Measurements from ENCODE around the gene C2.

The C2 gene

DNA sequence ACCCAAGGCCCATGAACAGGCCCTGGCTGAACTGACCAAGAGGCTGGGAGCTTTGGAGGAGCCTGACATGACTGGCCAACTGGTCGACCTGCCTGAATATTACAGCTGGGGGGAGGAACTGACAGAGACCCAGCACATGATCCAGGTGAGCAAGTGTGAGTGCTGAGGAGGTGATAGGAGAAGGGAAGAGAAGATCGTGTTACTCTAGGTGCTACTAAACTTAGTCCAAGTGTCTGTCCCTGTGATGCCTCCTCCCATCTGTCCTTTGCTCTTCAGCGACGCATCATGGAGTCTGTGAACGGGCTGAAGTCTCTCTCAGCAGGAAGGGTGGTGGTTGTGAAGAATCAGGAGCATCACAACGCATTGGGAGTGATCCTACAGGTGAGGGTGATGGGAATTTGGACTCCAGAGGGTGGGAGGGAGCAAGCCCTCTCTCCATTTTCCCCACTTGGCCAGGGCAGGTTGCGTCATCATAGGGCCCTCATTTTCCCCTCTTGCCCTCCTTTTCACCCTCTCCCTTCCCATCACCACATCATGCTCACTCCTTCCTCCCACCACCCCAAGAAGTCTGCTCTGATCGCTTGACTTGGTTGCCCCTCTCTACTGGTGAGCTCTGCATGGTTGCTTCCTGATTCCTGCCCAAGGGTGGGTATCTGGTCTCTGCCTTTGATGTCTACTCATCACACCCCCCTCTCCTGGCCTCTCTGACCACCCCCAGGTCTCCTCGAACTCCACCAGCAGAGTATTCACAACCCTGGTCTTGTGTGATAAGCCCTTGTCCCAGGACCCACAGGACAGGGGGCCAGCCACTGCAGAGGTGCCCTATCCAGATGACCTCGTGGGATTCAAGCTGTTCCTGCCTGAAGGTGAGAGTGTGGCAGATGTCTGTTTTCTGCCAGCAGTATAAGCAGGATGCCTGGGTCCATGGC lies 39.7 kb downstream of the C2 start:
- no peaks in the 10 kb centered on the region for H3K9me3 ChIP-seq (ENCODE audit: insufficient read depth, low read length, severe bottlenecking)
- TF ChIP-seq, protein P1, sequence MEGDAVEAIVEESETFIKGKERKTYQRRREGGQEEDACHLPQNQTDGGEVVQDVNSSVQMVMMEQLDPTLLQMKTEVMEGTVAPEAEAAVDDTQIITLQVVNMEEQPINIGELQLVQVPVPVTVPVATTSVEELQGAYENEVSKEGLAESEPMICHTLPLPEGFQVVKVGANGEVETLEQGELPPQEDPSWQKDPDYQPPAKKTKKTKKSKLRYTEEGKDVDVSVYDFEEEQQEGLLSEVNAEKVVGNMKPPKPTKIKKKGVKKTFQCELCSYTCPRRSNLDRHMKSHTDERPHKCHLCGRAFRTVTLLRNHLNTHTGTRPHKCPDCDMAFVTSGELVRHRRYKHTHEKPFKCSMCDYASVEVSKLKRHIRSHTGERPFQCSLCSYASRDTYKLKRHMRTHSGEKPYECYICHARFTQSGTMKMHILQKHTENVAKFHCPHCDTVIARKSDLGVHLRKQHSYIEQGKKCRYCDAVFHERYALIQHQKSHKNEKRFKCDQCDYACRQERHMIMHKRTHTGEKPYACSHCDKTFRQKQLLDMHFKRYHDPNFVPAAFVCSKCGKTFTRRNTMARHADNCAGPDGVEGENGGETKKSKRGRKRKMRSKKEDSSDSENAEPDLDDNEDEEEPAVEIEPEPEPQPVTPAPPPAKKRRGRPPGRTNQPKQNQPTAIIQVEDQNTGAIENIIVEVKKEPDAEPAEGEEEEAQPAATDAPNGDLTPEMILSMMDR (IDR thresholded peaks at IDR 0.05; ENCODE audit: borderline replicate concordance, extremely low read depth, low read length, poor library complexity, severe bottlenecking) = no peak
- no peak for TF ChIP-seq EZH2 (IDR thresholded peaks at IDR 0.05; ENCODE audit: borderline replicate concordance, low read depth, low read length, severe bottlenecking)
- H3K9ac ChIP-seq (ENCODE audit: low read depth, low read length) = no peak overlapping the region
- ATAC-seq (ENCODE audit: insufficient read depth, low read depth) (no peak), DNase-seq (no peak)
- peaks cover 6% of the 10 kb centered on the region; the same call in 1 of the 2 replicates for H4K20me1 ChIP-seq (ENCODE audit: insufficient read depth, low read length)
- no peak overlapping the region for H3K4me2 ChIP-seq (ENCODE audit: insufficient read depth, low read length)
- no peak overlapping the region for H3K27ac ChIP-seq (ENCODE audit: low read length)
- peaks cover 26% of the 10 kb centered on the region for H3K4me1 ChIP-seq (ENCODE audit: insufficient read depth, low read length)
- H3K4me3 ChIP-seq (ENCODE audit: low read depth in 1 of 2, low read length in 2 of 2) = no peak overlapping the region
- H3K79me2 ChIP-seq (ENCODE audit: insufficient read depth, low read length) = peaks cover 24% of the 10 kb centered on the region
- no peak overlapping the region for H2AFZ ChIP-seq (ENCODE audit: low read depth, low read length)
- H3K27me3 ChIP-seq (ENCODE audit: insufficient read depth, low read length, poor library complexity) = no peaks in the 10 kb centered on the region
- H3K36me3 ChIP-seq (ENCODE audit: insufficient read depth, low read length) = peaks cover 83% of the 10 kb centered on the region

DNA sequence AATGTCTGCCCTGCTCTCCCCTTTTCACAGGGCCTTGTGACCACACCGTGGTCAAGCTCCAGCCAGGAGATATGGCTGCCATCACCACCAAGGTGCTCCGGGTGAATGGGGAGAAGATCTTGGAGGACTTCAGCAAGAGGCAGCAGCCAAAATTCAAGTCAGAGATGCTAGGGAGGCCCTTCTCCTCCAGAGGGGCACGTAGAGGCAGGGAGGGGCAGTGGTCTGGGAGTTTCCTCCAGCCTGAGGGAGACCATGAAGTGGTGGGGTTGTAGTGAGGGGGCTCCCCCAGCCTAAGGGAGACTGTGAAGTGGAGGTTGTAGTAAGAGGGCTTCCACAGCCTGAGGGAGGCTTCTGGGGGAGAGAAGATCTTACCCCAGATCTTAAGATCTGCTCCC lies 40.4 kb downstream of the C2 start:
- Histone ChIP-seq H3K4me1 (ENCODE audit: insufficient read depth, low read length) (peaks cover 31% of the 10 kb centered on the region), H4K20me1 (ENCODE audit: insufficient read depth, low read length) (peaks cover 6% of the 10 kb centered on the region; the same call in 1 of the 2 replicates), H3K27ac (ENCODE audit: low read length) (no peak overlapping the region), H3K4me2 (ENCODE audit: insufficient read depth, low read length) (no peak overlapping the region), H3K9me3 (ENCODE audit: insufficient read depth, low read length, severe bottlenecking) (no peaks in the 10 kb centered on the region), H3K9ac (ENCODE audit: low read depth, low read length) (no peak overlapping the region), H3K27me3 (ENCODE audit: insufficient read depth, low read length, poor library complexity) (no peaks in the 10 kb centered on the region), H3K4me3 (ENCODE audit: low read depth in 1 of 2, low read length in 2 of 2) (no peak overlapping the region), H3K79me2 (ENCODE audit: insufficient read depth, low read length) (peaks cover 30% of the 10 kb centered on the region), H3K36me3 (ENCODE audit: insufficient read depth, low read length) (peaks cover 76% of the 10 kb centered on the region), H2AFZ (ENCODE audit: low read depth, low read length) (no peak overlapping the region)
- no peak for TF ChIP-seq EZH2 (IDR thresholded peaks at IDR 0.05; ENCODE audit: borderline replicate concordance, low read depth, low read length, severe bottlenecking)
- TF ChIP-seq, protein P1 (IDR thresholded peaks at IDR 0.05; ENCODE audit: borderline replicate concordance, extremely low read depth, low read length, poor library complexity, severe bottlenecking) = no peak
- ATAC-seq (ENCODE audit: insufficient read depth, low read depth) (no peak), DNase-seq (no peak)

DNA sequence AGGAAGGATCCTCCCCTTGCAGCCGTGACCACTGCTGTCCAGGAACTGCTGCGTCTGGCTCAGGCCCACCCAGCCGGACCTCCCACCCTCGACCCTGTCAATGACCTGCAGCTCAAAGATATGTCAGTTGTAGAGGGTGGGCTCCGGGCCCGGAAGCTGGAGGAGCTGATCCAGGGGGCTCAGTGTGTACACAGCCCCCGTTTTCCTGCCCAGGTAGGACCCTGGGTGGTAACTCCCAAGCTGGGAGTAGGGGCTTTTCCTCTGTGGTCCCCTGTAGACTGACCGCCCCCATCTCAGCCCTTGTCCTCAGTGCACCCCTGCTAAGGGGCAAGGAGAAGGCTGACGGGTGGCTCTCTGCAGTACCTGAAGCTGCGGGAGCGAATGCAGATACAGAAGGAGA lies 40.8 kb downstream of the C2 start:
- no peak overlapping the region for H2AFZ ChIP-seq (ENCODE audit: low read depth, low read length)
- H3K4me2 ChIP-seq (ENCODE audit: insufficient read depth, low read length) = no peak overlapping the region
- ATAC-seq (ENCODE audit: insufficient read depth, low read depth) (no peak), DNase-seq (no peak)
- peaks cover 6% of the 10 kb centered on the region; the same call in 1 of the 2 replicates for H4K20me1 ChIP-seq (ENCODE audit: insufficient read depth, low read length)
- no peaks in the 10 kb centered on the region for H3K27me3 ChIP-seq (ENCODE audit: insufficient read depth, low read length, poor library complexity)
- H3K79me2 ChIP-seq (ENCODE audit: insufficient read depth, low read length) = peaks cover 34% of the 10 kb centered on the region
- H3K4me3 ChIP-seq (ENCODE audit: low read depth in 1 of 2, low read length in 2 of 2) = no peak overlapping the region
- no peaks in the 10 kb centered on the region for H3K9me3 ChIP-seq (ENCODE audit: insufficient read depth, low read length, severe bottlenecking)
- H3K36me3 ChIP-seq (ENCODE audit: insufficient read depth, low read length) = peaks cover 72% of the 10 kb centered on the region
- peaks cover 35% of the 10 kb centered on the region for H3K4me1 ChIP-seq (ENCODE audit: insufficient read depth, low read length)
- H3K27ac ChIP-seq (ENCODE audit: low read length) = no peak overlapping the region
- TF ChIP-seq, protein P1 (IDR thresholded peaks at IDR 0.05; ENCODE audit: borderline replicate concordance, extremely low read depth, low read length, poor library complexity, severe bottlenecking) = no peak
- no peak for TF ChIP-seq EZH2 (IDR thresholded peaks at IDR 0.05; ENCODE audit: borderline replicate concordance, low read depth, low read length, severe bottlenecking)
- no peak overlapping the region for H3K9ac ChIP-seq (ENCODE audit: low read depth, low read length)
